Osteocyte (in vitro differentiated cells): ENCODE measurements around the gene SMARCB1. TPM values are rescaled to one million over a fixed set of nuclear protein-coding genes. Genes with fewer than 3 reads are reported as not detected.

ENCODE experiments used
- DNase-seq: peaks from one replicate; pipeline ENCODE4 v3.0.0; 2021; ENCODE audit warnings: mixed read lengths; ENCODE audit not compliant: unreplicated experiment; ENCODE audit errors: extremely low spot score
- H3K27ac Mint-ChIP-seq: one replicate; pipeline ENCODE4 v1.8.0; 2021; ENCODE audit warnings: mild to moderate bottlenecking, mixed read lengths; ENCODE audit not compliant: unreplicated experiment
- H3K27me3 Mint-ChIP-seq: one replicate; pipeline ENCODE4 v1.8.0; 2021; ENCODE audit warnings: mixed read lengths; ENCODE audit not compliant: unreplicated experiment
- H3K36me3 Mint-ChIP-seq: one replicate; pipeline ENCODE4 v1.8.0; 2021; ENCODE audit warnings: mixed read lengths; ENCODE audit not compliant: unreplicated experiment
- H3K4me1 Mint-ChIP-seq: one replicate; pipeline ENCODE4 v1.8.0; 2021; ENCODE audit warnings: mixed read lengths; ENCODE audit not compliant: unreplicated experiment
- H3K4me3 Mint-ChIP-seq: one replicate; pipeline ENCODE4 v1.8.0; 2021; ENCODE audit warnings: mild to moderate bottlenecking, moderate library complexity, mixed read lengths; ENCODE audit not compliant: unreplicated experiment
- H3K9me3 Mint-ChIP-seq: one replicate; pipeline ENCODE4 v1.8.0; 2021; ENCODE audit warnings: mixed read lengths; ENCODE audit not compliant: unreplicated experiment
- CTCF ChIP-seq: fragments of 200-600 bp; sonication (generic); IDR thresholded peaks from 2 replicates; pipeline ENCODE4 v1.5.0; 2021; ENCODE audit warnings: antibody characterized with exemption, mild to moderate bottlenecking, moderate library complexity
- total RNA-seq: library from RNA; stranded (reverse); gene quantifications from 2 replicates; pipeline ENCODE4 v1.2.1, GENCODE V29; 2021

SMARCB1 gene
- total RNA-seq, 1 donor from 2014 or later, result 126 TPM

- Mint-ChIP-seq H3K9me3 (no peaks in the 10 kb centered on the region), H3K4me3 (no peak overlapping the region), H3K36me3 (peaks cover 61% of the 10 kb centered on the region), H3K27ac (no peak overlapping the region), H3K27me3 (no peaks in the 10 kb centered on the region), H3K4me1 (no peaks in the 10 kb centered on the region)
- no peak for TF ChIP-seq CTCF
- no peak for DNase-seq
Measured at GRCh38 chr22:23803001-23803819, 16.4 kb downstream of the SMARCB1 start.

- Mint-ChIP-seq H3K4me3 (no peak overlapping the region), H3K27ac (no peak overlapping the region), H3K27me3 (no peaks in the 10 kb centered on the region), H3K4me1 (no peaks in the 10 kb centered on the region), H3K9me3 (no peaks in the 10 kb centered on the region), H3K36me3 (peaks cover 55% of the 10 kb centered on the region)
- DNase-seq, result no peak
- TF ChIP-seq CTCF, result no peak
Measured at GRCh38 chr22:23804781-23805291, 18.1 kb downstream of the SMARCB1 start.

GRCh38 chr22:23806837-23807236 is 20.1 kb downstream of the SMARCB1 start:
- H3K36me3 Mint-ChIP-seq, result peaks cover 49% of the 10 kb centered on the region
- no peaks in the 10 kb centered on the region for H3K9me3 Mint-ChIP-seq

GRCh38 chr22:23812378-23812777 is 25.6 kb downstream of the SMARCB1 start:
- no peak overlapping the region for H3K4me3 Mint-ChIP-seq
- TF ChIP-seq CTCF, result no peak
- peaks cover 40% of the 10 kb centered on the region for H3K36me3 Mint-ChIP-seq
- H3K4me1 Mint-ChIP-seq, result peaks cover 3% of the 10 kb centered on the region
- H3K9me3 Mint-ChIP-seq, result no peaks in the 10 kb centered on the region
- no peaks in the 10 kb centered on the region for H3K27me3 Mint-ChIP-seq
- H3K27ac Mint-ChIP-seq, result no peak overlapping the region
- DNase-seq, result no peak

More at GRCh38 chr22:23806837-23807236, 20.1 kb downstream of the SMARCB1 start:
- Mint-ChIP-seq H3K4me3 (no peak overlapping the region), H3K27me3 (no peaks in the 10 kb centered on the region), H3K4me1 (no peaks in the 10 kb centered on the region), H3K27ac (no peak overlapping the region)
- TF ChIP-seq CTCF, result no peak
- no peak for DNase-seq

- DNase-seq, result no peak
- Mint-ChIP-seq H3K27ac (peak overlapping the region; percentile 31), H3K4me3 (no peak overlapping the region), H3K4me1 (peaks cover 3% of the 10 kb centered on the region), H3K27me3 (no peaks in the 10 kb centered on the region), H3K9me3 (no peaks in the 10 kb centered on the region), H3K36me3 (peaks cover 47% of the 10 kb centered on the region)
- TF ChIP-seq CTCF, result no peak
Measured at GRCh38 chr22:23815541-23816155, 28.9 kb downstream of the SMARCB1 start.
